ENCODE measurements around the gene FGD4.

DNA sequence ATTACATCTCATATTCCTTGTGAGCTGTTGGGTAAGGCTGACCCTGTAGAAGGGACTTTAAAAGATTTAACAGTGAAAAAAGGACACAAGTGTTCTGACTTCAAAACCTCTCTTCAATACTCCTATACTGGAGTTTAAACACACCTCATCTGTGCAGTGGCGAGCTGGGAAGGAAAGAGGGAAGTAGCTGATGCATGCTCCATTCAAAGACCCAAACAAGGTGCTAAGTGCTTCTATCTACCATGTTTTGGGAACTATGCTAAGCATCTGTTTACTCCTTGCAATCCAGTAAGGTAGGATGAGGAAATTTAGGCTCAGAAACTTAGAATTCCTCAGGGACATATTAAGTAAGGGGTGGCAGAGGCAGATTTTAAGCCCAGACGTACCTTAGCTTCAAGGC lies 263.3 kb downstream of the FGD4 start:
- TF ChIP-seq CTCF (IDR thresholded peaks at IDR 0.05): no peak
- TF ChIP-seq POLR2AphosphoS5 (IDR thresholded peaks at IDR 0.05): no peak
